ENCODE measurements around the gene BNC2.
"Not testable (repeated sequence)": the region's sequence is repeated elsewhere in the genome, so short reads cannot be mapped to it uniquely, and the experiment has no call there.

The BNC2 gene

DNA sequence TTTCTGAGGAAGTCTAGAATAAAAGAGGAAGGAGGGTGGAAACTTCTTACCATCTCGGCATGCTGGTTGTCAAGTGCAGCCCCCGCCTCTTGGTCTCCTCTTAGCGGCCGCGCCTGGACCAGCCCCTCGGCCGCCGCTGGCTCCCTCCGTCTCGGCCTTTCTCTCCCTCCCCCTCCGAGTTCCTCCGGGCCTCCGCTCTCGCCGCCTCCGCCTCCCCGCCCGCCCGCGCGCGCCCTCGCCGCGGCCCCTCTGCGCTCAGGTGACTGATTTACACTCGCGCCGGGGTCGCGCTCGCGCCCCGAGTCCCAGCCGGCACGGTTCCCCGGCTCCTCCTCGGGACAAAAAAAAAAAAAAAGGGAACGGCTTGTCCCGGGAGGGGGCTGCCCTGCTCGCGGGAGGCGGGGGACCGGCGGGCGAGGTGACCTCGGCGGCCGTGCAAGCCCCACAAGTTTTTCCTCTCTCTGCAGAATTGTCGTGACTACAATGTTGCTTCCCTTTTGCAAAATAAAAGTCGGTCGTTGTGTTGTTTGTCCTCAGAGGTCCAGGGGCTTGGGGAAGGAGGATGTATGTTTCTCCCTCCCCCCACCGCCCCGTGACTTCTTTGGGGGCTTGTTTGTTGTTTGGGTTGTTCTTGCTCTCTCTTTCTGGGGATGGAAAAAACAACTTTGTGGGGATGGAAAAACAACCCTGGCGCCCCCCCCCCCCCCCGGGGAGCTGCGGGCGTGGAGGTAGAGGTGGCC lies at the start of gene BNC2:
Gene BNC2, minus strand, starts transcription at position 75 of the 740 bp plus-strand sequence. Its CDS starts 22 bp downstream, at position 53.
- Histone ChIP-seq H3K27ac (peak within 1 kb of the TSS; percentile 32 to 95 (median 84)), H3K4me3 (peak within 1 kb of the TSS; percentile 47 to 75 (median 55))

GRCh38 chr9:16918920-16919319 lies 48.5 kb upstream of the BNC2 start:
- Histone ChIP-seq H3K4me3 (no peak overlapping the region), H3K27ac (no peak overlapping the region)

DNA sequence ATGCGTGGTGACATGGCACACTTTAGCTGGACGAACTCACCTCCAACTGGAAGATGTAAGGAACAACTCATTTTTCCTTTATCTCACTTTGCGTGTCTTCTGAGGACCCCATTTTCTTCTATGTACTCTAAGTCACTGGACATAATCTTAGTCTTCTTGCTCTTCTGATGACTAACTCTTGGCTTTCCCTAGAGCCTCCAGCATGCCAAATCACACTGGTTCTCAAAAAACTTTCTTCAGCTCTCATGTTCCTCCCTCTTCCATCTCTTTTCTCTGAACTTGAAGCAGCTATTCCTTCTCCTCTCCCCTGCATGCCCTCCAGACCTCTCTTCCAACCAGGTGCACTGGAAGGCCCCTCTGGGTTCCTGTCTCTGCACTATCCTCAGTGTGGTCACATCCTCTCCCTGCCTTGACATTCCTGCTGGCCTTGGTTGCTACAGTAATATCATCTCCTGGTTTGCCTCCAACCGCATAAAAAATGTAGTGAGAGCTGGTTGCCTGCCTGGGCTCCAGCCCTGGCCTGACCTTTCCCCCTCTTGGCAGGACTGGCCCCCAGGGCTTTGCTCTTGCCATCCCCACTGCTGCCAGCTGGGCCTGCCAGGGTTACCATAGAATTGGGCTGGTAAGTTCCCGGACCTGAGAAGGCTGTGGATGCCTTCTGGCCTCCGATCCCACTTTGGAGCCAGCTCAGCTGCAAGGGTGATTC lies 44.8 kb upstream of the BNC2 start:
- no peak overlapping the region for H3K27ac ChIP-seq
- no peak overlapping the region for H3K4me3 ChIP-seq

- H3K27ac ChIP-seq: no peak overlapping the region
- no peak overlapping the region for H3K4me3 ChIP-seq
These were observed 41.7 kb upstream of the BNC2 start for GRCh38 chr9:16912197-16912596.

- not testable (repeated sequence) for H3K4me3 ChIP-seq, H3K27ac ChIP-seq
These were observed 37.7 kb upstream of the BNC2 start for GRCh38 chr9:16908206-16908605.

DNA sequence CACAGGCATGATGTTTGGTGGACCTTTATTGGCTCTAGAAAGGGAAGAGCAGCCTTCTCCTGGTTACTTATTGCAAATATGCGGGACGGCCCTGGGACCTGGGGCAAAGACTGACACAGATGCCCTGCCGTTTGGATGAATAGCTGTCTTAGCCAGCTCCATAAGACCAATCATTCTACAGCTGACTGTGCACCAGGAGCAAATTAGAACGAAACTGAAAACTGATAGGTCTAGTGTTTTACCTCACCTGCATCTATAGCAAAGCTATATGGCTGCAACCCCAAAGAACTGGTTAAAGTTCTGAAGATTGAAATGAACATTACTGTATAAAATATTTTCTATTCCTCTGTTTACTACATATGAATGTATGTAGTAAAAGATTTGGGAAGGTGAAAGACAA lies 34.2 kb upstream of the BNC2 start:
- H3K4me3 ChIP-seq: no peak overlapping the region
- H3K27ac ChIP-seq: no peak overlapping the region

- H3K27ac ChIP-seq: no peak overlapping the region
- no peak overlapping the region for H3K4me3 ChIP-seq
These were observed 31.1 kb upstream of the BNC2 start for GRCh38 chr9:16901590-16901989.

- no peak overlapping the region for H3K4me3 ChIP-seq
- H3K27ac ChIP-seq: no peak overlapping the region
These were observed 29.1 kb upstream of the BNC2 start for GRCh38 chr9:16899606-16900005.

GRCh38 chr9:16898464-16898863 lies 28.0 kb upstream of the BNC2 start:
- no peak overlapping the region for H3K27ac ChIP-seq

GRCh38 chr9:16888594-16888993 lies 18.1 kb upstream of the BNC2 start:
- no peak overlapping the region for H3K27ac ChIP-seq
- no peak overlapping the region for H3K4me3 ChIP-seq

More at GRCh38 chr9:16898464-16898863, 28.0 kb upstream of the BNC2 start:
- no peak overlapping the region for H3K4me3 ChIP-seq

- H3K4me3 ChIP-seq: no peak overlapping the region
- H3K27ac ChIP-seq: no peak overlapping the region
These were observed 15.5 kb upstream of the BNC2 start for GRCh38 chr9:16885931-16886330.

DNA sequence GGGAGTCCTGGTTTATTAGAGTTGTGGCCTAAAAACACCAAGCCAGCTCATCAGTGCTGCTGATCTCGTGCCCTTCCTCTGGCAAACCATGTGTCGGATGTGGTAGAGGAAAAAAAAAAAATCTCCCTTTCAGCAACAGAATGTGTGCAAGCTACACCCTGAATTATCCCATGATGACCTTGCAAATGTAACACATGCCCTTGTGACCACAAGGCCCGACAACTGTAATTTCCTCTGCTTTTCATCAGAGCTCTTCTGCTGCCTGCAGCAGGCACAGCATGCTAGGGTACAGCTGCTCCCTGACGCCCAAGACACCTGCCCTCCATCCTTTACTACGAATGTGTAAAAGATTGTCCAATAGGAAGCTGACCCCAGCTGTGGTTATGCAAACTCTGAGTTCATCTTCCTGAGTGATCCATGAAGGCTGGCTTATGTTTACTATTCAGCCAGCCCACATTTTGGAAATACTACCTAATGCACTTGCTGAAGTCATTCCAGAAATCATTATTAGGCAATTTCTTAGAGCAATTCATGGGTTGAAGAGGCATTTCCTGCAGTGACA lies 14.6 kb upstream of the BNC2 start:
- Histone ChIP-seq H3K27ac (peak overlapping the region in 1 of 21 experiments; percentile 11), H3K4me3 (no peak overlapping the region)

DNA sequence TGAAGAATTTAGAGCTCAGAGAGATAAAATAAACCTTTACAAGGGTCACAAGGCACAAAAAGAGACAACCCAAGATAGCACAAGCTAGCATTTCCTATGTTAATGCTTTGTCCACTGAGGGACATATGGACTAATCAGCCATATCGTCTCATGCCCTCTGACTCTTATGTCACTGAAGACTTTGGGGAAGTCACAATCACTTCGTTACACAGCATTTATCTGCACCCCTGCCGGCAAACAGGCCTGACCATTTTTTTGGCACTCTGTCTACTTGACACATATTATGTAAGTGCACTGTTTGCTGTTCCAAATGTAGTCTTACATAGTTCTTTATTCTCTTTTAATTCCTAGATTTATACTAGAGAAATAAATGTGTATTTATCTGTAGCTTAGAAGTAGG lies 13.9 kb upstream of the BNC2 start:
- peak overlapping the region in 3 of 21 experiments; percentile 1 to 36 (median 11) for H3K27ac ChIP-seq
- no peak overlapping the region for H3K4me3 ChIP-seq

DNA sequence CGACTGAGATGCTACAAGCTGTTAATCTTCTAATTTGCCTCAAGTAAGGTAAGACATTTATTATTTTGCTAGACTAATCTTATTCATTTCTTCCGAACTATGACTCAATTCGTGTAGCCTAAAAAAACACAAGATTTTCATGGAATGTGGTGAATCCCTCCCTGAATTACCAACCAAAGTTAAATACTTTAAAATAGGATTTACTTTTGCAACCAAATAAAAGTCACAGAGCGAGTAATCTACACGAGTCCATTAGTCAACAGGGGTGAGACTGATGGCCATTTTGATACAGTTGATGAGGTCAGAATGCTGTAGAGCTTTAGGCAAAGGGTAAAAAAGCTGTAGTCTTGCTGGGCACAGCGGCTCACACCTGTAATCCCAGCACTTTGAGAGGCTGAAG lies 13.1 kb upstream of the BNC2 start:
- no peak overlapping the region for H3K27ac ChIP-seq
- H3K4me3 ChIP-seq: no peak overlapping the region

DNA sequence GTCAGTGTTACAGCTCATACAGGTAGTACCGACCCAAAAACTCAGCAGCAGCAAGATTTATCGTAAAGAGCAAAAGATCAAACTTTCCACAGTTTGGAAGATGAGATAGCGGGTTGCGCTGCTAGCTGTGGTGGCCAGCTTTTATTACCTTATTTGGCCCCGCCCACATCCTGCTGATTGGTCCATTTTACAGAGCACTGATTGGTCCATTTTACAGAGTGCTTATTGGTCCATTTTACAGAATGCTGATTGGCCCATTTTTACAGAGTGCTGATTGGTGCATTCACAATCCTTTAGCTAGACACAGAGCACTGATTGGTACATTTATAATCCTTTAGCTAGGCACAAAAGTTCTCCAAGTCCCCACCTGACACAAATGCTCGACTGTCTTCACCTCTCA lies 12.0 kb upstream of the BNC2 start:
- H3K4me3 ChIP-seq, H3K27ac ChIP-seq: not testable (repeated sequence)

DNA sequence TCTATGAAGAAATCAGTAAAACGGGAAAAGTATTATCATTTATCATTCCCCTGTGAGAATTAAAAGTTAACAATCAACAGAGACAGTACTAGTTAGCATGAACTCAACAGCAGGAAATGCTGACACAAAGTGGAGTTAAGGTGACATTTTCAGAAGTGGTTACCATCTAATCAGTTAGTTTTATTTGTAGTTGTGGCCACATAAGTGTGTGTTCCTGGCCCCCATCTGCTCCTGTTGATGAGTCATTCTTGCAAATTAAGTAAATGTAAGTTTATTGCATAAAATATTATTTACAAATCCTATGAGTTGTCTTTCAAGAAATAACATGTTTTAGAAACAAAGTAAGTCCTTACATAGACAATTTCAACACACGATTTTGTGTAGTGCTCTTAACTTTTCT lies 8.9 kb upstream of the BNC2 start:
- Histone ChIP-seq H3K4me3 (no peak overlapping the region), H3K27ac (no peak overlapping the region)

DNA sequence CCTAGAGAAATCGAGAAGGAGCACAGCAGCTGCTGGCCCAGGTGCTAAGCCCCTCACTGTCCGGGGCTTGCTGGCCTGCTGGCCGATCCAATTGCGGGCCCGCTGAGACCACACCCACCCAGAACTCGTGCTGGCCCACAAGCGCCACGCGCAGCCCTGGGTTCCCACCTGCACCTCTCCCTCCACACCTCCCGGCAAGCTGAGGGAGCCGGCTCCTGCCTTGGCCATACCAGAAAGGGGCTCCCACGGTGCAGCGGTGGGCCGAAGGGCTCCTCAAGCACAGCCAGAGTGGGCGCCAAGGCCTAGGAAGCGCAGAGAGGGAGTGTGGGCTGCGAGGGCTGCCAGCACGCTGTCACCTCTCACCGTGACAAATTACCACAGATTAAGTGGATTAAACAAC lies 6.8 kb upstream of the BNC2 start:
- H3K27ac ChIP-seq: no peak overlapping the region
- H3K4me3 ChIP-seq: no peak overlapping the region

GRCh38 chr9:16873126-16873802 lies 2.8 kb upstream of the BNC2 start:
- Histone ChIP-seq H3K27ac (no peak overlapping the region), H3K4me3 (no peak overlapping the region)

GRCh38 chr9:16871336-16872151 lies 1.1 kb upstream of the BNC2 start:
- peak overlapping the region; percentile 32 to 95 (median 84) for H3K27ac ChIP-seq
- H3K4me3 ChIP-seq: peak overlapping the region; percentile 47 to 75 (median 55)
